ENCODE measurements around the gene FGD3. TPM values are rescaled to one million over a fixed set of nuclear protein-coding genes. Genes with fewer than 3 reads are reported as not detected.

FGD3 gene
- total RNA-seq, 1 experiment from 2014 or later = 0.09 TPM

GRCh38 chr9:93010056-93010455, 62.7 kb downstream of the FGD3 start:
- no peaks in the 10 kb centered on the region for H3K36me3 ChIP-seq (ENCODE audit: insufficient read depth, low read length, poor library complexity, severe bottlenecking)
- intact Hi-C loops (cut with micrococcal nuclease; ENCODE audit: unreplicated experiment) = no loop called here
- TF ChIP-seq EZH2 (IDR thresholded peaks at IDR 0.05; ENCODE audit: borderline replicate concordance, low read depth, low read length, poor library complexity, severe bottlenecking) (no peak), CTCF (conservative IDR thresholded peaks at IDR 0.05; ENCODE audit: low read depth, low read length) (no peak)
- no peak for DNase-seq (ENCODE audit: low spot score)
- no peaks in the 10 kb centered on the region for H3K27me3 ChIP-seq (replicated peaks; ENCODE audit: insufficient read depth, low read depth, low read length, poor library complexity)
- ChIA-PET POLR2A (ENCODE audit: low non-redundant PET) (no interaction called here), CTCF (no interaction called here)
- H3K27ac ChIP-seq (ENCODE audit: low read depth, low read length, poor library complexity, severe bottlenecking) = no peak overlapping the region
- no TSS peak for BruUV-seq (replicated peaks)
- no peak overlapping the region for H3K4me3 ChIP-seq (ENCODE audit: low read depth, low read length, poor library complexity, severe bottlenecking)
- no peaks in the 10 kb centered on the region for H3K4me1 ChIP-seq (ENCODE audit: insufficient read depth, low read length, poor library complexity, severe bottlenecking)
- no peaks in the 10 kb centered on the region for H3K9me3 ChIP-seq (ENCODE audit: low read depth, low read length, poor library complexity, severe bottlenecking)

GRCh38 chr9:93010704-93011103, 63.4 kb downstream of the FGD3 start:
- no peaks in the 10 kb centered on the region for H3K27me3 ChIP-seq (replicated peaks; ENCODE audit: insufficient read depth, low read depth, low read length, poor library complexity)
- ChIA-PET POLR2A (ENCODE audit: low non-redundant PET) (no interaction called here), CTCF (no interaction called here)
- intact Hi-C loops (cut with micrococcal nuclease; ENCODE audit: unreplicated experiment) = no loop called here
- no peak overlapping the region for H3K4me3 ChIP-seq (ENCODE audit: low read depth, low read length, poor library complexity, severe bottlenecking)
- no peaks in the 10 kb centered on the region for H3K36me3 ChIP-seq (ENCODE audit: insufficient read depth, low read length, poor library complexity, severe bottlenecking)
- no peaks in the 10 kb centered on the region for H3K9me3 ChIP-seq (ENCODE audit: low read depth, low read length, poor library complexity, severe bottlenecking)
- DNase-seq (ENCODE audit: low spot score) = no peak
- no TSS peak for BruUV-seq (replicated peaks)
- no peak for TF ChIP-seq EZH2 (IDR thresholded peaks at IDR 0.05; ENCODE audit: borderline replicate concordance, low read depth, low read length, poor library complexity, severe bottlenecking)
- TF ChIP-seq CTCF (conservative IDR thresholded peaks at IDR 0.05; ENCODE audit: low read depth, low read length) = no peak
- no peak overlapping the region for H3K27ac ChIP-seq (ENCODE audit: low read depth, low read length, poor library complexity, severe bottlenecking)
- H3K4me1 ChIP-seq (ENCODE audit: insufficient read depth, low read length, poor library complexity, severe bottlenecking) = no peaks in the 10 kb centered on the region

DNA sequence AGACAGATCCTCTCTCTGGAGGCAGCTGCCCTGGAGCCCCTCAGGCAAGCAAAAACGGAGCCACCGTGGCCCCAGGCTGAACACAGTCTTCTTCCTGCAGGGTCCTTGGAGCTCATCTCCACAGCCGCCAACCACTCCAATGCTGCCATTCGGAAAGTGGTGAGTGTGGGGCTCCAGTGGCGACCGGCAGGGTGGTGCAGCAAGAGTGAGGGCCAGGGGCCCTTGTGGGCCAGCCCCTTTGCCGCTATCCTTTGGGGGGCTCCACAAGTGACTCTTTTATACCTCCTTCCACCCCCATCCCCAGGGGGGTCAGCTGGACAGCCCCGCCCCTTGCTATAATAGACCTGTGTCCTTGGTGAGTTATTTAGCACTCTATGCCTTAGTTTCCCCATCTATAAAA, 63.8 kb downstream of the FGD3 start:
- CTCF ChIA-PET = no interaction called here
- POLR2A ChIA-PET (ENCODE audit: low non-redundant PET) = no interaction called here
- intact Hi-C loops (cut with micrococcal nuclease; ENCODE audit: unreplicated experiment) = no loop called here
- Histone ChIP-seq H3K27me3 (replicated peaks; ENCODE audit: insufficient read depth, low read depth, low read length, poor library complexity) (no peaks in the 10 kb centered on the region), H3K9me3 (ENCODE audit: low read depth, low read length, poor library complexity, severe bottlenecking) (no peaks in the 10 kb centered on the region), H3K4me1 (ENCODE audit: insufficient read depth, low read length, poor library complexity, severe bottlenecking) (no peaks in the 10 kb centered on the region), H3K36me3 (ENCODE audit: insufficient read depth, low read length, poor library complexity, severe bottlenecking) (no peaks in the 10 kb centered on the region), H3K27ac (ENCODE audit: low read depth, low read length, poor library complexity, severe bottlenecking) (no peak overlapping the region), H3K4me3 (ENCODE audit: low read depth, low read length, poor library complexity, severe bottlenecking) (no peak overlapping the region)
- DNase-seq (ENCODE audit: low spot score) = no peak
- no TSS peak for BruUV-seq (replicated peaks)
- TF ChIP-seq CTCF (conservative IDR thresholded peaks at IDR 0.05; ENCODE audit: low read depth, low read length) (no peak), EZH2 (IDR thresholded peaks at IDR 0.05; ENCODE audit: borderline replicate concordance, low read depth, low read length, poor library complexity, severe bottlenecking) (no peak)

Data from A673 (cell line).